Heart left ventricle (tissue), 16 donors: ENCODE measurements around the gene ZIC2. TPM values are rescaled to one million over a fixed set of nuclear protein-coding genes. Genes with fewer than 3 reads are reported as not detected.

ENCODE experiments used
- ATAC-seq, 4 donors: fragments of 200-7000 bp; cut with Tn5 transposase; one replicate each; pipeline ENCODE4 v1.9.1; 2020 to 2022; ENCODE audit warnings: moderate library complexity in 4 of 4, mild to moderate bottlenecking in 3 of 4, moderate number of reproducible peaks in 1 of 4
- DNase-seq, 5 donors: peaks; one replicate each; pipeline ENCODE4 v3.0.0-alpha.2; 2020
- H3K27ac ChIP-seq, 12 donors: fragments of 200-600 bp; sonication (generic) in 4 of 12; one replicate each; pipeline versions ENCODE4 v1.5.0 to v1.8.0; 2016 to 2022; ENCODE audit warnings: mild to moderate bottlenecking in 2 of 12
- H3K27me3 ChIP-seq, 9 donors: fragments of 200-600 bp; sonication (generic) in 2 of 9; one replicate each; pipeline versions ENCODE4 v1.5.1 to v1.8.0; 2016 to 2022; ENCODE audit warnings: mild to moderate bottlenecking in 3 of 9
- H3K36me3 ChIP-seq, 9 donors: fragments of 200-600 bp; sonication (generic) in 2 of 9; one replicate each; pipeline versions ENCODE4 v1.5.0 to v1.8.0; 2018 to 2022; ENCODE audit warnings: mild to moderate bottlenecking in 2 of 9
- H3K4me1 ChIP-seq, 12 donors: fragments of 200-600 bp; sonication (generic) in 4 of 12; one replicate each; pipeline versions ENCODE4 v1.5.0 to v1.8.0; 2016 to 2022; ENCODE audit warnings: mild to moderate bottlenecking in 3 of 12
- H3K4me3 ChIP-seq, 12 donors: fragments of 200-600 bp; sonication (generic) in 4 of 12; one replicate each; pipeline versions ENCODE4 v1.5.0 to v1.8.0; 2017 to 2022; ENCODE audit warnings: mild to moderate bottlenecking in 9 of 12, moderate library complexity in 4 of 12
- H3K9me3 ChIP-seq, 12 donors: fragments of 200-600 bp; sonication (generic) in 4 of 12; one replicate each; pipeline versions ENCODE4 v1.5.0 to v1.8.0; 2016 to 2022; ENCODE audit warnings: mild to moderate bottlenecking in 1 of 12
- CTCF ChIP-seq, 12 donors: fragments of 200-600 bp; sonication (generic) in 4 of 12; IDR thresholded peaks; one replicate each; pipeline versions ENCODE4 v1.5.0 to v1.8.0; 2018 to 2022; ENCODE audit warnings: antibody characterized with exemption in 12 of 12, mild to moderate bottlenecking in 5 of 12
- POLR2A ChIP-seq, 2 donors: fragments of 450-650 bp; IDR thresholded peaks; one replicate each; pipeline ENCODE4 v1.6.1; 2017; ENCODE audit warnings: antibody characterized with exemption in 2 of 2, mild to moderate bottlenecking in 2 of 2, moderate library complexity in 2 of 2
- WGBS, 4 donors: extraction: QIAGEN DNeasy Blood & Tissue Kit in 2 of 4; methylation state at CpG; one replicate each; pipeline versions ENCODE4 v1.1.5 to v1.1.7; 2013 to 2018; 5-methylcytosine and 5-hydroxymethylcytosine counted together
- intact Hi-C, 10 donors: fragments of 100-400 bp; cut with DNase I; formaldehyde crosslinking; loops; one replicate each; pipeline versions ENCODE4 v1.11.1 to v1.14.2; 2022
- polyA plus RNA-seq, 2 donors: library from polyadenylated mRNA; stranded (reverse); fragments of 200-250 nt; gene quantifications; one replicate each; pipeline ENCODE4 v1.2.3, GENCODE V29; 2013
- total RNA-seq, 9 donors: library from RNA; depleted of rRNA in 2 of 9; stranded (reverse); fragments of >200 nt in 2 of 9; fragmentation: NEBNext Ultra II Directional in 3 of 9; extraction: Animal tissue kit (Norgen Biotek cat#: 25700) in 3 of 9; gene quantifications; one replicate each; pipeline versions ENCODE4 v1.1.0 to v1.2.4, GENCODE V29; 2016 to 2023
- donor health status: ischemic (EF 13 %, LVEDD 7.1; RV severe dilation, severe dysfunction).
- donor health status: healthy with polysubstance abuse.
- donor health status: DM: no; HTN: yes; CAD: no.
- donor health status: DM: no; HTN: no; CAD: no.
- donor health status: ischemic (EF 25% LVEDD 6.9; RV normal size, moderate dysfunction).
- donor health status: ischemic (EF 25% LVEDD 5.7; RV mildly dilated, moderate dysfunction).
- donor health status: healthy.
- donor health status: DM: yes; HTN: yes; CAD: no.
- donor health status: ischemic (EF 35%, LVEDD 5.7; RV mildly dilated, moderate dysfunction).
- donor health status: nonischemic (EF 11% LVEDD 7.7; RV severe dilation, severe dysfunction).
- donor health status: DM: yes; HTN: yes; CAD: no.
- donor health status: PGD.
- donor health status: ischemic (EF 29% LVEDD 5.4; RV normal size, mild dysfunction).
- donor health status: nonischemic (EF 23%, LVEDD 6.1; RV moderate dilation, normal function).

Gene ZIC2
- total and polyA plus RNA-seq, 11 donors = not detected

DNA sequence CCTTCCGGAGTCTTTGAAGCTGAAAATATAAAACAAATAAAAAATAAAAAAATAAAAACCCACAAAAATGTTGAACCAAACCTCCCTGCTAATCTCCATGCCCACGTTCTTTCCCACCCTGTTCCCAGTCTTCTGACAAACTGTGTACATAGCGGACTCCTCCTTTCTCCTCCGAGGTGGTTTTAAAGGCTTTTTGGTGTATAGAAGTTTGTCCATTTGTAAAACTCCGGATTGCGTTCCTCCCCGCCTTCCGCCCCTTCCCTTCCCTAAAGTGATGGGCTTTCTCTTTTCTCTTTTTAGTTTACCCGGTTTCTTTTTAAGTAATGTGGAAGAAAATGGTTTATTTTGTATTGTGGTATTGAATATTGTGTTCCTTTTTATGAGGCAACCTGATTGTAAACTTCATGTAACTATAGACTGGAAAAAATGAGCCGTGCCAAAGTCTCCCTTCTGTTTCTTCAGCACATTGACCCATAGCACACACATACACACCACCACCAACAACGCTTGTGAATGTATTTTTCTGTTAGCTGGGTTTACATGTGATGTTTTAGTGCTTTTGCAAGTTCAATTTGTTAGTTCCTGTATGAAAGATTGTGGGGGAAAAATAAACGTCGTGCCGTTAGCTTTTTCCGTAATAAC lies 4.4 kb downstream of the ZIC2 start:
- TF ChIP-seq POLR2A (IDR thresholded peaks at IDR 0.05) = no peak
- TF ChIP-seq CTCF (IDR thresholded peaks at IDR 0.05) = no peak
- no peak overlapping the region for H3K27ac ChIP-seq
- peak overlapping the region in 1 of 12 donors; percentile 4 for H3K4me3 ChIP-seq
- intact Hi-C loops = no loop called here
- no peaks in the 10 kb centered on the region for H3K36me3 ChIP-seq
- 22 to 32% (median 28%) methylated on average over 15 of the region's 15 CpGs for WGBS, 4 donors
- peaks cover 0 to 39% (median 7%) of the 10 kb centered on the region in 12 donors for H3K4me1 ChIP-seq
- DNase-seq = no peak
- H3K27me3 ChIP-seq = peaks cover 89 to 99% (median 95%) of the 10 kb centered on the region in 9 donors
- no peak for ATAC-seq
- peaks cover 0 to 5% (median 0%) of the 10 kb centered on the region in 12 donors for H3K9me3 ChIP-seq

DNA sequence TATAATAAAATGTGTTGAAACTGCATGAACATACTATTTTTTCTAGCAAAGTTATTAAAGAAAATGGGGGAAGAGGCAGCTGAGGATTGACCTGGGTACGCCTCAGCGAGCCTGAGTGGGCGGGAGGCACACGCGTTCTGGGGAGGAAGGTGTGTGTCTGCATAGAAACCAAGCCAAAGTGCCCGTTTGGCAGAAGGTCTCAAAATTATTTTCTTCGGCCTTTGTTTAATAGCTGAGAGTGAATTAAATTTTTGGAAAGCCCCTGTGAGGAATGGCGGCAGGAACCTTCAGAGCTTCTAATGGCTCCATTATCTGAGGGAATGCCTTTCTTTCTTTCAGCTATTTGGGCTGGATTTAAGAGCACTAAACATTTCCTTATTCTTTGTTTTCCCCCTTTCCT lies 5.2 kb downstream of the ZIC2 start:
- peaks cover 0 to 37% (median 4%) of the 10 kb centered on the region in 12 donors for H3K4me1 ChIP-seq
- 24 to 35% (median 32%) methylated on average over 8 of the region's 8 CpGs for WGBS, 4 donors
- intact Hi-C loops = no loop called here

DNA sequence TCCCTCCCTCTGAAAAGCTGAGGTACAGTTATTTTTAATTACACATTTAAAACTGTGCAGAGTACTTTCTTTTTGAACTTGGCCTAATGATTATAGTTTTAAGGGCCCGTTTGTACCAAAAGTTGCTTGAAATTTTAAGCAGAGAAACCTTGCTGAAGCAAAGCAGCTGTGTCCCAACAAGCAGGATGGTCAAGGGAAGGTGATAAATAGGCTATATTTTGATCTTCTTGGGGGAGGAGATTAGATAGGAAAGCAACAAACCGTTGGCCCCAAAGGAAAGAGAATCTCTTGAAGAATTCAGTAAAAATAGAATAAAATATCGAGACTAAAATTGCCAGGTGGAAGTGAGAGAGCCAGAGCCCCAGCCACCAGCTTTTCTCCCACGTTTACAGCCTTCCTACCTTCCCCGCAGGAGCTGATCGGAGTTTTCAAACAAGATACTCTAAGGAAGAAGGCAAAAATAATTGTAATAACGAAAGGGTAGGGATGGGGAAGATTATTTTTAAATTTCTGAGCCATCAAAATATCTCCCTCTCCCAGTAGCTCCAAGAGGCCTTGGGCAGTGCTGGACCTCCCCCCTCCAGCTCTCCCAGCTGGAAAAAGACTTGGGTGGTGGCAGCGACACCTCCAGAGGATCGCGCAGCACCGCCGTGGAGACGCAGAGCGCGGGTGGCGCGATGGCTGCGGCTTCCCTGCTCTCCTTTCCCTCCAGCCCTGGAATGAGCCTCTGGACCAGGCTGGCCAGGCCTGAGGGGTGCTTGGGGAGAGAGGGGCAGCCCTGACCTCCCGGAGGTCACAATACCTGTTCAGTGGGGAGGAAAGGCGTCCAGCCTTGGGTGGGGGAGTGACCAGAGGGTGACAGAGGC lies 5.8 kb downstream of the ZIC2 start:
- Histone ChIP-seq H3K36me3 (no peaks in the 10 kb centered on the region), H3K4me1 (peaks cover 0 to 31% (median 0%) of the 10 kb centered on the region in 12 donors), H3K4me3 (peak overlapping the region in 1 of 12 donors; percentile 4), H3K9me3 (peaks cover 0 to 5% (median 0%) of the 10 kb centered on the region in 12 donors), H3K27me3 (peaks cover 89 to 99% (median 98%) of the 10 kb centered on the region in 9 donors), H3K27ac (no peak overlapping the region)
- no peak for DNase-seq
- no peak for TF ChIP-seq CTCF (IDR thresholded peaks at IDR 0.05)
- no peak for TF ChIP-seq POLR2A (IDR thresholded peaks at IDR 0.05)
- 6 to 13% (median 7%) methylated on average over 20 of the region's 20 CpGs for WGBS, 4 donors
- no peak for ATAC-seq
- intact Hi-C loops = no loop called here

More for the DNA sequence above, 5.2 kb downstream of the ZIC2 start:
- ATAC-seq (no peak), DNase-seq (no peak)
- peaks cover 89 to 99% (median 97%) of the 10 kb centered on the region in 9 donors for H3K27me3 ChIP-seq
- TF ChIP-seq POLR2A (IDR thresholded peaks at IDR 0.05) = no peak
- TF ChIP-seq CTCF (IDR thresholded peaks at IDR 0.05) = no peak
- H3K27ac ChIP-seq = no peak overlapping the region
- H3K36me3 ChIP-seq = no peaks in the 10 kb centered on the region
- H3K4me3 ChIP-seq = peak overlapping the region in 1 of 12 donors; percentile 4
- peaks cover 0 to 5% (median 0%) of the 10 kb centered on the region in 12 donors for H3K9me3 ChIP-seq
